OCI-LY7 (cell line): ENCODE data around the gene ZNF688.

ENCODE experiments used
- EZH2phosphoT487 ChIP-seq: fragments of 200-600 bp; sonication (generic); IDR thresholded peaks from 2 replicates; pipeline ENCODE4 v1.6.1; 2018; ENCODE audit warnings: low read depth, borderline replicate concordance, mild to moderate bottlenecking, mixed run types, antibody characterized with exemption, low read length, moderate library complexity, mixed read lengths
- TF ChIP-seq, protein P1 (sequence below): fragments of 200-600 bp; sonication (generic); conservative IDR thresholded peaks from 2 replicates; pipeline ENCODE4 v1.5.1; 2014; ENCODE audit warnings: mild to moderate bottlenecking, antibody characterized with exemption, low read length, moderate library complexity, mixed read lengths

DNA sequence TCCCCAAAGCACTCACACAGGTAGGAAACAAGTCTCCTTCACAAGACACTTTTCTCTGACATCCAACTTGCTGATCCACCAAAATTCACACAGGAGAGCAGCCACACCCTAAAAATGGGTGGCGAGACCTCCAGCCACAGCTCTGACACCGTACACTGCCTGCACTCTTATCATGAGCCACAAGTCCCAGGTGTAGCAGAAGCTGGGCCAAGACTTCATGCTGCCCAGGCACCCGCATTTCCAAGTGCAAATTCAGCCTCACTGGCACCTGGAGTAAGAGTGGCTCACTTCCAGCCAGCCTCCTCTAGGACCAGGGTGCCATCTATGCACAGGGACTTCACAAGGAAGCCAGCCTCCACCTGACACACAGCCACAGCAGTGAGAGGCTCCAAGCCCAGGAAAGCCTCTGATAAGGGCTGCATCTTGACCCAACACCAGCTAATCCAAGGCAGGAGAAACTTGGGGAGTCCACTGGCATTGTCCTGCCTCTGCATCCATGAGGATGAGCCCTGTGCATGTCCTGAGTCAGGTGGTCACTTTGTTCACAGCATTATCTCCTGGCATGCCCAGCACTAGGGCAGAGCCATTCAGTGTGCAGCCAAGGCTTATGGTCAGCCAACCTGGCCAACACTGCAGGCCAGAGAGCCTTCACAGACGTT, 42.6 kb downstream of the ZNF688 start:
- TF ChIP-seq, protein P1, sequence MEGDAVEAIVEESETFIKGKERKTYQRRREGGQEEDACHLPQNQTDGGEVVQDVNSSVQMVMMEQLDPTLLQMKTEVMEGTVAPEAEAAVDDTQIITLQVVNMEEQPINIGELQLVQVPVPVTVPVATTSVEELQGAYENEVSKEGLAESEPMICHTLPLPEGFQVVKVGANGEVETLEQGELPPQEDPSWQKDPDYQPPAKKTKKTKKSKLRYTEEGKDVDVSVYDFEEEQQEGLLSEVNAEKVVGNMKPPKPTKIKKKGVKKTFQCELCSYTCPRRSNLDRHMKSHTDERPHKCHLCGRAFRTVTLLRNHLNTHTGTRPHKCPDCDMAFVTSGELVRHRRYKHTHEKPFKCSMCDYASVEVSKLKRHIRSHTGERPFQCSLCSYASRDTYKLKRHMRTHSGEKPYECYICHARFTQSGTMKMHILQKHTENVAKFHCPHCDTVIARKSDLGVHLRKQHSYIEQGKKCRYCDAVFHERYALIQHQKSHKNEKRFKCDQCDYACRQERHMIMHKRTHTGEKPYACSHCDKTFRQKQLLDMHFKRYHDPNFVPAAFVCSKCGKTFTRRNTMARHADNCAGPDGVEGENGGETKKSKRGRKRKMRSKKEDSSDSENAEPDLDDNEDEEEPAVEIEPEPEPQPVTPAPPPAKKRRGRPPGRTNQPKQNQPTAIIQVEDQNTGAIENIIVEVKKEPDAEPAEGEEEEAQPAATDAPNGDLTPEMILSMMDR = no peak
- no peak for TF ChIP-seq EZH2phosphoT487
